HepG2 (cell line): ENCODE data around the gene POLR2B. TPM values are rescaled to one million over a fixed set of nuclear protein-coding genes. Genes with fewer than 3 reads are reported as not detected.

Source experiments
- ATAC-seq: fragments of 200-7000 bp; cut with Tn5 transposase; 3 replicates; pipeline ENCODE4 v1.9.1; 2020; ENCODE audit warnings: mild to moderate bottlenecking, moderate library complexity
- BruUV-seq: library from RNA; stranded (reverse); fragments of 400-500 nt; replicated peaks from 2 replicates; lab custom pipeline; 2021; lab: Mats Ljungman, UMichigan
- CTCF ChIA-PET: fragments of 300-600 bp; formaldehyde crosslinking; extraction: SDS; loops from one replicate; lab custom pipeline; 2021; ENCODE audit warnings: low total read pairs, inconsistent platforms, low intra/inter-chr PET ratio; lab: Yijun Ruan, JAX
- POLR2A ChIA-PET: fragments of 350-600 bp; sonication (Branson Sonifier 250); formaldehyde crosslinking; loops from one replicate; lab custom pipeline; 2020; ENCODE audit warnings: antibody characterized with exemption, inconsistent platforms; lab: Yijun Ruan, JAX
- DNase-seq: peaks from one replicate; pipeline ENCODE4 v3.0.0-alpha.2; 2015; ENCODE audit warnings: low spot score
- FAIRE-seq: peaks from 3 replicates; lab custom pipeline; 2011; peaks lifted over from hg19 to GRCh38; lab: Jason Lieb, UNC
- H2AFZ ChIP-seq: one replicate; pipeline ENCODE4 v1.6.1; 2011; ENCODE audit warnings: low read length, inconsistent platforms
- H3K27ac ChIP-seq: fragments of 300-600 bp; 3 replicates; pipeline ENCODE4 v1.8.0; 2011; ENCODE audit warnings: mixed run types, mild to moderate bottlenecking, mixed read lengths, low read length, inconsistent platforms; ENCODE audit not compliant: insufficient read depth; ENCODE audit errors: extremely low read length
- H3K27me3 ChIP-seq, 2 experiments: fragments of 200-600 bp in 1 of 2; 2 replicates in 1 of 2; 3 replicates in 1 of 2; pipeline versions ENCODE4 v1.6.0 to v1.8.0; 2011; ENCODE audit warnings: low read length in 2 of 2, mild to moderate bottlenecking in 2 of 2, moderate library complexity in 2 of 2, inconsistent platforms in 1 of 2; ENCODE audit not compliant: insufficient read depth in 2 of 2, control insufficient read depth in 1 of 2
- H3K36me3 ChIP-seq, 2 experiments: fragments of 200-600 bp in 1 of 2; replicated peaks in 1 of 2; 2 replicates in 1 of 2; 3 replicates in 1 of 2; pipeline versions ENCODE4 v1.5.1 to v1.8.0; 2011; ENCODE audit warnings: low read length in 2 of 2, inconsistent platforms in 1 of 2; ENCODE audit not compliant: insufficient read depth in 2 of 2, control insufficient read depth in 1 of 2
- H3K4me1 ChIP-seq: 2 replicates; pipeline ENCODE4 v1.5.1; 2012; ENCODE audit warnings: low read length, inconsistent platforms; ENCODE audit not compliant: insufficient read depth
- H3K4me2 ChIP-seq: 2 replicates; pipeline ENCODE4 v1.6.0; 2011; ENCODE audit warnings: low read depth, low read length, inconsistent platforms
- H3K4me3 ChIP-seq, 3 experiments: fragments of 200-600 bp in 1 of 3; sonication (generic), shearing (Covaris generic) in 1 of 3; replicated peaks in 1 of 3; 2 replicates each; pipeline ENCODE4 v1.5.1; 2011 to 2016; ENCODE audit warnings: low read length in 3 of 3, inconsistent platforms in 2 of 3, low read depth in 2 of 3, mild to moderate bottlenecking in 2 of 3, control low read depth in 1 of 3, mixed read lengths in 1 of 3; ENCODE audit not compliant: insufficient read depth in 1 of 3
- H3K79me2 ChIP-seq: one replicate; pipeline ENCODE4 v1.6.1; 2011; ENCODE audit warnings: low read length, inconsistent platforms; ENCODE audit not compliant: insufficient read depth
- H3K9ac ChIP-seq: 2 replicates; pipeline ENCODE4 v1.6.0; 2011; ENCODE audit warnings: mild to moderate bottlenecking, low read depth, low read length, inconsistent platforms; ENCODE audit not compliant: insufficient read depth
- H3K9me3 ChIP-seq: 2 replicates; pipeline ENCODE4 v1.5.1; 2012; ENCODE audit warnings: mild to moderate bottlenecking, low read length
- H4K20me1 ChIP-seq: 2 replicates; pipeline ENCODE4 v1.6.0; 2011; ENCODE audit warnings: inconsistent platforms, mild to moderate bottlenecking, low read length, moderate library complexity; ENCODE audit not compliant: insufficient read depth
- ARID2 ChIP-seq: sonication (generic); formaldehyde crosslinking; IDR thresholded peaks from 2 replicates; pipeline ENCODE4 v1.8.1; 2022; ENCODE audit warnings: mild to moderate bottlenecking, missing genetic modification reagents, borderline replicate concordance
- DMAP1 ChIP-seq: IDR thresholded peaks from 2 replicates; pipeline ENCODE4 v1.6.1; 2016
- DNMT3B ChIP-seq: conservative IDR thresholded peaks from 2 replicates; pipeline ENCODE4 v1.6.1; 2016; ENCODE audit warnings: missing biosample characterization, control low read depth
- ETV5 ChIP-seq: IDR thresholded peaks from 2 replicates; pipeline ENCODE4 v1.6.1; 2018; ENCODE audit warnings: missing biosample characterization, missing genetic modification reagents, inconsistent platforms, borderline replicate concordance
- FOXO1 ChIP-seq: sonication (generic); formaldehyde crosslinking; IDR thresholded peaks from 2 replicates; pipeline ENCODE4 v1.4.0; 2020; ENCODE audit warnings: missing genetic modification reagents
- GABPB1 ChIP-seq: IDR thresholded peaks from 2 replicates; pipeline ENCODE4 v1.6.1; 2016; ENCODE audit warnings: mild to moderate bottlenecking, missing genetic modification reagents, moderate library complexity, missing compliant biosample characterization
- MLLT10 ChIP-seq: sonication (generic); formaldehyde crosslinking; IDR thresholded peaks from 2 replicates; pipeline ENCODE4 v1.4.0; 2020; ENCODE audit warnings: missing genetic modification reagents
- PAX8 ChIP-seq: sonication (generic); formaldehyde crosslinking; IDR thresholded peaks from 2 replicates; pipeline ENCODE4 v1.8.0; 2022; ENCODE audit warnings: mild to moderate bottlenecking, missing genetic modification reagents, borderline replicate concordance
- RBAK ChIP-seq: sonication (generic); formaldehyde crosslinking; IDR thresholded peaks from 2 replicates; pipeline ENCODE4 v1.5.1; 2020; ENCODE audit warnings: mild to moderate bottlenecking, missing genetic modification reagents
- RBM39 ChIP-seq: fragments of 200-400 bp; formaldehyde crosslinking; IDR thresholded peaks from one replicate; pipeline ENCODE4 v1.6.1; 2018; ENCODE audit warnings: antibody characterized with exemption, mild to moderate bottlenecking, low read depth, low read length; ENCODE audit not compliant: poor library complexity, severe bottlenecking
- RORA ChIP-seq: sonication (generic); formaldehyde crosslinking; IDR thresholded peaks from 2 replicates; pipeline ENCODE4 v1.5.0; 2020; ENCODE audit warnings: mild to moderate bottlenecking, missing genetic modification reagents, moderate library complexity
- U2AF2 ChIP-seq: fragments of 200-400 bp; formaldehyde crosslinking; IDR thresholded peaks from 2 replicates; pipeline ENCODE4 v1.6.1; 2017; ENCODE audit warnings: low read depth, mild to moderate bottlenecking, low read length
- ZBTB8A ChIP-seq: sonication (generic); formaldehyde crosslinking; IDR thresholded peaks from 2 replicates; pipeline ENCODE4 v1.4.0; 2020; ENCODE audit warnings: mild to moderate bottlenecking, low read depth, missing genetic modification reagents, borderline replicate concordance
- ZFYVE20 ChIP-seq: sonication (generic); formaldehyde crosslinking; IDR thresholded peaks from 2 replicates; pipeline ENCODE4 v1.8.0; 2023; ENCODE audit warnings: low read depth, mild to moderate bottlenecking, moderate library complexity, missing genetic modification reagents, borderline replicate concordance
- ZNF230 ChIP-seq: sonication (generic); formaldehyde crosslinking; IDR thresholded peaks from 2 replicates; pipeline ENCODE4 v1.4.0; 2020; ENCODE audit warnings: mild to moderate bottlenecking, missing genetic modification reagents
- ZNF550 ChIP-seq: sonication (generic); formaldehyde crosslinking; IDR thresholded peaks from 2 replicates; pipeline ENCODE4 v1.4.0; 2020; ENCODE audit warnings: mild to moderate bottlenecking, missing genetic modification reagents, borderline replicate concordance
- ZNF672 ChIP-seq: sonication (generic); formaldehyde crosslinking; IDR thresholded peaks from 2 replicates; pipeline ENCODE4 v1.8.1; 2022; ENCODE audit warnings: missing genetic modification reagents
- WGBS: methylation state at CpG from one replicate; pipeline ENCODE4 v1.1.6; 2017; ENCODE audit warnings: low lambda C conversion rate; 5-methylcytosine and 5-hydroxymethylcytosine counted together
- in situ Hi-C: cut with HindIII; loops from 2 replicates; pipeline ENCODE4 v1.10.0; 2017; ENCODE audit warnings: low pct_unique_long_range_greater_than_20kb; ENCODE audit not compliant: extremely low pct_ligation_motif_present
- intact Hi-C: fragments of 100-400 bp; cut with micrococcal nuclease; formaldehyde crosslinking; loops from one replicate; pipeline ENCODE4 v1.10.0; 2022; ENCODE audit not compliant: unreplicated experiment
- polyA plus RNA-seq, 8 experiments: library from polyadenylated mRNA; depleted of rRNA in 3 of 8; stranded (reverse) in 7 of 8; unstranded in 1 of 8; fragments of >200 nt; fragmentation: Illumina TruSeq in 4 of 8; extraction: Trizol in 4 of 8; gene quantifications; 2 replicates each; pipeline versions ENCODE4 v1.2.1 to v1.2.3, GENCODE V29; 2011 to 2016; ENCODE audit warnings: low read depth in 4 of 8, missing spikeins in 1 of 8, mixed read lengths in 1 of 8; ENCODE audit not compliant: insufficient read depth in 1 of 8
- total RNA-seq, 5 experiments: library from RNA; depleted of rRNA; stranded (reverse); fragments of >200 nt; fragmentation: Illumina TruSeq; extraction: Trizol; gene quantifications; 2 replicates each; pipeline ENCODE4 v1.2.3, GENCODE V29; 2016; ENCODE audit warnings: low read depth in 1 of 5

The POLR2B gene
- total and polyA plus RNA-seq, 2 of the 13 experiments (the other 11 are each of a cell fraction or from before 2014, with no cell fraction given), result 70.6 to 116 TPM

GRCh38 chr4:56981795-56982201, 3.1 kb downstream of the POLR2B start:
- no peak overlapping the region for H3K27ac ChIP-seq
- CTCF ChIA-PET, result no interaction called here
- no peaks in the 10 kb centered on the region for H3K9me3 ChIP-seq
- H3K27me3 ChIP-seq, result no peaks in the 10 kb centered on the region; a peak in 1 of 5 replicates
- peaks cover 0 to 11% of the 10 kb centered on the region in 2 experiments; a peak in 3 of 5 replicates for H3K36me3 ChIP-seq
- H4K20me1 ChIP-seq, result peaks cover 34% of the 10 kb centered on the region
- ATAC-seq (no peak), DNase-seq (no peak), FAIRE-seq (no peak)
- peak overlapping the region; percentile 12; the same call in 1 of the 2 replicates for H3K9ac ChIP-seq
- no peak overlapping the region for H2AFZ ChIP-seq
- peaks cover 81% of the 10 kb centered on the region for H3K79me2 ChIP-seq
- 96% methylated on average over 4 of the region's 4 CpGs for WGBS
- no peak for TF ChIP-seq MLLT10 (CRISPR knock-in tag)
- no peak for TF ChIP-seq RBAK (CRISPR knock-in tag)
- TF ChIP-seq ZNF672, result no peak
- no peak for TF ChIP-seq GABPB1
- no peak for TF ChIP-seq ARID2
- TF ChIP-seq RORA, result no peak
- no peak for TF ChIP-seq ZFYVE20 (CRISPR knock-in tag)
- TF ChIP-seq DMAP1 (CRISPR knock-in tag), result no peak
- TF ChIP-seq ZNF550, result no peak
- no peak for TF ChIP-seq DNMT3B
- TF ChIP-seq ETV5 (CRISPR knock-in tag), result no peak
- TF ChIP-seq PAX8 (CRISPR knock-in tag), result no peak
- no peak for TF ChIP-seq FOXO1 (CRISPR knock-in tag)
- TF ChIP-seq RBM39, result no peak
- no peak for TF ChIP-seq ZNF230 (CRISPR knock-in tag)
- TF ChIP-seq U2AF2, result no peak
- no peak for TF ChIP-seq ZBTB8A (CRISPR knock-in tag)
- TF ChIP-seq, all 625 proteins: peak for 0
- intact Hi-C loops (no loop called here), in situ Hi-C loops (no loop called here)
- POLR2A ChIA-PET, result no interaction called here
- H3K4me2 ChIP-seq, result peak overlapping the region; percentile 89
- no TSS peak for BruUV-seq
- H3K4me3 ChIP-seq, result no peak overlapping the region; a peak in 1 of 6 replicates
- peaks cover 30% of the 10 kb centered on the region for H3K4me1 ChIP-seq
